GM21723 (cell line): ENCODE results near the gene EFCAB9.

Source experiments
- ATAC-seq: cut with Tn5 transposase; IDR thresholded peaks from one replicate; pipeline ENCODE4 v1.9.1; 2021; ENCODE audit warnings: mild to moderate bottlenecking, moderate library complexity; ENCODE audit not compliant: unreplicated experiment

EFCAB9 gene

DNA sequence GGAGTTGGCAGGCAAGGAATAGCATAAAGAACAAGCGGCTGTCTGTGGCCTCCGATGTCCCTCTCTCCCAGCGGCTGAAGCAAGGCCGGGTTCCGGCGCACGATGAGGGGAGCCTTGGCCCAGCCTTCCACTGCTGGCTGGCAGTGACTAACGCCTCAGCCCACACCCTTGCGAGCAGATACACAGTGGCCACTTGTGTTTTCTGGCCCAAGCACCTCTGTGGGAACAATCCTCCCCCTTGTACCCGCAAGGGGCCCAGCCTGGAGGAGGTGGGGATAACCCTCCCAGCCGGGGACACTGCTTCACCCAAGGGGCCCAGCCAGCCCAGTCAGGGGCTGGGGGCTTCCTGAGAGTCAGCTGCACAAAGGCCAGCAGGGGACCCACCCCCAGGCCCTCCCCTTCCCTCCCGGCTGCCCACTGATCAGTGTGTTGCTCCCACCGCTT, 29.2 kb upstream of the EFCAB9 start:
- ATAC-seq: no peak

DNA sequence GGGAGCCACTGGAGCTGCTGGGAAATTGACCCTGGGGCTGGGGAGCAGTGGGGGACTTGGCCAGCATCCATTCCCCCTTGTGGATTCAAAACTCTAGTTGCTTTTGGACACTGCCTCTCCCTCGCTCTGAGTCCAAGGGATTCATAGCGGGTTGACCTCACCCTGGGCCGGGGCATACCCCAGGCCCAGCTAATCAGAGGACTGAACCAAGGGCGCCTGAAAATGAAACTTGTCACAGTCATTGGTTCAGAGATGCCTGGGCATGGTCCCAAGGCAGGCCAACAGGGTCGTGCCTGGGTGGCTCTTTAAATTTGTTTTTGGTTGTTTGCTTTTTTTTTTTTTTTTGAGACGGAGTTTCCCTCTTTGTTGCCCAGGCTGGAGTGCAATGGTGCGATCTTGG, 28.5 kb upstream of the EFCAB9 start:
- no peak for ATAC-seq

DNA sequence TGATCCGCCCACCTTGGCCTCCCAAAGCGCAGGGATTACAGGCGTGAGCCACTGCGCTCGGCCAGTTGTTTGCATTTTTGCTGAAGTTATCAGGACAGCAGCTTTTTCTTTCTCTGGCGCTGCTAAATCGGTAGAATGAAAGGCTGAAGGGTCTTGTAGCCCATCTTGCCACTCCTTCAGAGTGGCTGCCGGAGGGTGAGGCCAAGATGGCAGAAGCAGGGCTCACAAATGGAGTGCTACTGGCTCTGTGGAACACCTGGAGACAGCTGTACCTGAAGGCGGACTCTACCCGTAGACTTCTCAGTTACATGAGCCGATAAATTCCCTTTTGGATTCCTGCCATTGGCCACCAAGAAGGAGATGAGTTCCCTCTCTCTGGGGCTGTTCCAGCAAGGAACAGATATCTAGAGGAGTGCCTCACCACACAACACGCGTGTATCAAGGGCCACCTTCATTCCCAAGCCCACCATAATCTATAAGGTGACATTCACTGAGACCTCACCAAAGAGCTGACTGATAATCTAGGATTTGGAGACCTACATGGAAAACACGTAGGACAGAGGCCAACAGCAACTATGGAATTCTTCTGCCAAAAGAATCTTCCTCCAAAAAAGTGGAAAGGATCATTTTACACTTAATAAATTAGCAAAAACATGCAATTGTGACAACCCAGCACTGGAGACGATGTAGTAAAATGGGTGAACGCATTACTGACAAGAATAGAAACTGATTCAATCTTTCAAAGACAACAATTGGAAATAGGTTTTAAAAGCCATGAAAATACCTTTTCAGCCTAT, 27.7 kb upstream of the EFCAB9 start:
- no peak for ATAC-seq

DNA sequence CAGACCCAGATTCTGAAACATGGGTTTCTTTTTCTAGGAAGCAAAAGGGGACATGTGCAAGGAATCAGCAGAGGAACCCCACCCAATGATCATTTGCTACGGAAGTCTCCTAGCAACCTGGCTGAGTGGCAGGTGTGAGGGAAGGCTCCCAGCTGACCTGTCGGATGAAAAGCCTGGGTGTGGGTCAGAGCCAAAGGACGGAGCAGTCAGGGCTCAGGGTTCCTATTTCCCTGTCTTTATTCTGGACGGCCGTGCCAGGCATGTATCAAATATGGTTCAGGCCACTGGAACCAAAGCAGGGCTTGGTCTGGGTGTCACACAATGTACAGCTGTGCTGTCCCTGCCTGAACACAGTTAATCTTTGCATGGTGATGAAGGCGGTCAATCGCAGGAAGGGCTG, 26.1 kb upstream of the EFCAB9 start:
- no peak for ATAC-seq

DNA sequence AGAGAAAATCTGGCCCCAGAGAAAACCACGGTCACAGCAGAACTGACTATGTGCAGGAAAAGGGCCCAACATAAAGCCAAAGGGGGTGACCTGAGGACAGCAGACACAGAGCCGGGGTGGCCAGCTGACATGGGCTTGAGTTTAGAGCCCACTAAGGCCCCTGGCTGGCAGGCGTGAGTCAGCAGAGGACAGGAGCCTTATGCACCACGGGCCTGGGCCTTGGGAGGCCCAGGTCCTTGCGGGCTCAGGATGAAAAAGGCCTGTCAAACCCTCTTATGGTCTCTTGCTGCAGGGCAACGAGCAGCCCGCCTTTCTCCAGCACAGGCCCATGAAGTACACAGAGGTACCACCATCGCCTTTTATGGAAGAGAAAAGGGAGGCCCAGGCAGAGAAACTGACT, 25.7 kb upstream of the EFCAB9 start:
- no peak for ATAC-seq

DNA sequence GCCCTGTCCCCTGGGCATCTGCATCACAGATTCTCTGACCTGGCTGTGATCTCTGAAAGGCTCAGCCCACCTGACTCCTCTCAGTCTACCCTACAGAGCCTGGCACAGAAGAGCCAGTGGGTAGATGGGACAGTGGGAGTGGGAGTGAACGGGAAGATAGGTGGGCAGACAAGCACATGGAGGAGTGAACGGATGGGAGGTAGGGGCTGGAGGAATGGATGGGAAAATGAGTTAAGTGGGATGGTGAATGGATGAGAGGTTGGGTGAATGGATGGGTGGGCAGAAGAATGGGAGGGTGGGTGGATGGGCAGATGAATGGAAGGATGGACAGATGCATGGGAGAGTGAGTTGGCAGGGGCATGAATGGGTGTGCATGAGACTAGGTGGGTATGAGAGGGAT, 24.8 kb upstream of the EFCAB9 start:
- ATAC-seq: no peak

DNA sequence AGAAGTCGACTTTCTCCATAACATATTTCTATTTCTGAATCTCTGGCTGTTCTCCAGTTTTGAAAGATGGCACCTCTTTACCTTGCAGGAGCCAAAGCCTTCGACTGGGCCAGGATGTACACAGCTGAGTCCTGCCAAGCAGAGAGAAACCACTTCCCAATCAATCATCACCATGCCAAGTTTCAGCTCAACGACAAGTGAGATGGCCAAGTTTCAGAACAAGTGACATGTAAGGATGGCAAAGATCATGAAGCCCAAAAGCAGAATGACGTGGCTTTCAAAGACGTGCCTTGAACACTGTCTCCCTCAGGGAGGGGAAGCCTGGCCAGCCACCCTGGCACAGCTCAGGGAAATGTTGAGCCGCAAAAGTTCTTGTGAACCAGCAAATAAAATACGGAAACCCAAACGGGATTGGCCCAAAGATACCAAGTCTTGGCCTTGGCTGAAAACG, 23.7 kb upstream of the EFCAB9 start:
- no peak for ATAC-seq

DNA sequence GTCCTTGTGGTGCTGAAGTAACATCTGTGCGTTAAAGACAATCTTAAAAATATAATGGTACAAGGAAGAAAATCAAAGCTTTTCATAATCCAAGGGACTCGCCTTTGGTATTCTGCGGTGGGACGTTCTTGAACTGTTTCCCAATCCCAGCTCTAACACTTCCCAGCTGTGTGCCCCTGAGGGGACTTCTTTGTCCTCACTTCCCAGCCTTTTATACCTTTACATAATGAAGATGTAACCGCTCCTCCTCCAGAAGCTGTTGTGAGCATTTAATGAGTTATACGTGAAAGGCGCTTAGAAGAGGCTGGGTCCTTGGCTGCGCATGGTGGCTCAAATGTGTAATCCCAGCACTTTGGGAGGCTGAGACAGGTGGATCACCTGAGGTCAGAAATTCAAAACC, 22.9 kb upstream of the EFCAB9 start:
- no peak for ATAC-seq

DNA sequence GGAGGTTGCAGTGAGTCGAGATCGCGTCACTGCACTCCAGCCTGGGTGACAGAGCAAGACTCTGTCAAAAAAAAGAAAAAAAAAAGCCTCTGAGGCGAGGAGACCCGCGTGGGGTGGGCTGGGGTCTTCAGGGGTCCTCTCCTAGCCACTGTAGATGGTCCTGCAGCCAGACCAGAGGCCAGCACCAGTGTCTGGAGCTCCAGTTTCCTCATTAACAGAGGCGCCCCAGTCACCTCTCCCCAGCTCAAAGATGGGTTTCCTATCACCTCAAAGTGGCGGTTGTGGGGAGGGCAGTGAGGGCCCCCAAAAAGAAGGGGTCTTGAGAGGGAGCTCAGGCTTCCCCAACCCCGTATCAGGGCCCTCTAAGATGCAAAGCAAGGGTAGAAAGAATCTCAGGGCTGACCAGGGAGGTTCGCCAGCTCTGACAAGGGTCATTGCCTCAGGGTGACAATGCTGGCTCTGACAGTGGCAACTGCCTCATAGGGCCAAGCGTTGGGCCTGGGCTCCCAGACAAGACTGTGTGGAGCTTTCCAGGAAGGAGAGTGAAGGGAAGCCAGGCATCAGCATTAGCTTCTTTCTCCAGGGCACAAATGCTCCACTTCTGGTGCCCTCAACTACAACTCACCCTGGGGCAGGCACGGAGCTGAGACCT, 20.9 kb upstream of the EFCAB9 start:
- no peak for ATAC-seq

DNA sequence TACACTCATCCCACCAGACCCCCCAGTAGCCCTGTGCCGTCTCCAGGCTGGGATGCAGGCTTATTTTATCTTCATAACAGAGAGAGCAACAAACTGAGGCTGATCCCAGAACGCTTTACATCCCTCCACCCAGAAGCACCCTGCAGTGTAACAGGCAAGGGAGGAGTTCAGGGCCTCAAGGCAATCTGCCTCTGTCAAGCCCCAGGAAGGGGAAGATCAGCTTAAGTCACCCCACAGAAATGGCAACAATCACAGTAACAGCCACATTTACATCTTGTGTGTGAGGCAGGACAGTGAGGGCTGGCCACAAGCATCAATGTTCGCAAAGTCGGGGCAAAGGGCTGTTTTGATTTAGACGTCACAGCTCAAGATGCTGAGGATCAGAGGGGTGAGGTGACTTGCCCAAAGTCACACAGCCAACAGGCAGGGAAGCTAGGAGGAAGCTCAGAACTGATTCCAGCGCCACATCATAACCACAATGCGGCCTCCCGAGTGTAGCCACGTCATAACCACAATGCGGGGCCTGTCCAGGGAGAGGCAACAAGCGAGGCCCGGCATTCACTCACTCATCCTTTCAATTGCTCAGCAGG, 20.3 kb upstream of the EFCAB9 start:
- no peak for ATAC-seq

DNA sequence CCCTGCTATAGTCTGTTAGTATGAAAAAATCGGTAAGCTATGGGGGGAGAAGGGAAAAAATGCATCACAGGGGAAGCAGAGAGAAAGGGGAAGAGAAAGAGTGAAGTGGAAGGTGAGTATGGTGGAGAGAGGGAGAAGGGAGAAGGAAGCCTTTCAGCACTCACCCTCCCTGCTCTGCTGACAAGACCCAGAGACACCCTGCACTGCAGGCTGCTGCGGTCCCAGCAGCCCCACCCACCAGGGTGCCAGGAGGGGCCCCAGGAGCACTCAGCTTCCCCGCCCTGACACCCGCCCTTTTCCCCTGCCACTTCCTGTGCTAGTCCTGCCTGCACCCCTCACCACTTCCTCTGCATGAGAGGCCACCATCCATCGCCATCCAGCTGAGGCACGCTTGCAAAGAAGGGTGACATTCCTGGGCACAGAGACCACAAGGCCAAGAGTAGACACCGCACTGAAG, 18.7 kb upstream of the EFCAB9 start:
- peak; percentile 55 for ATAC-seq

DNA sequence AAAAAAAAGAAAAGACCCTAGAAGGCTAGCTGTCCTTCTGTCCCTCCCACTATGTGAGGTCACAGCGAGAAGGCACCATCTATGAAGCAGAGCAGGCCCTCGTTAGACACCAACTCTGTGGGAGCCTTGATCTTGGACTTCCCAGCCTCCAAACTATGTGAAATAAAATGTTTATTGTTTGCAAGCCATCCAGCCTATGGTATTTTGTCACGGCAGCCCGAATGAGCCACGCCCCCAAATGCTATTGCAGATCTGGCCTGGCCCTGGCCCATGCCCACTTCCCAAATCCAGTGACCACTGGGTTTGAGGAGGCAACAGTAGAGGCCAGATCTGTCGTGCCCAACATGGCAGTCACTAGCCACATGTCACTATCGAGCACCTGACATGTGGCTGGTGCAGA, 16.8 kb upstream of the EFCAB9 start:
- no peak for ATAC-seq

DNA sequence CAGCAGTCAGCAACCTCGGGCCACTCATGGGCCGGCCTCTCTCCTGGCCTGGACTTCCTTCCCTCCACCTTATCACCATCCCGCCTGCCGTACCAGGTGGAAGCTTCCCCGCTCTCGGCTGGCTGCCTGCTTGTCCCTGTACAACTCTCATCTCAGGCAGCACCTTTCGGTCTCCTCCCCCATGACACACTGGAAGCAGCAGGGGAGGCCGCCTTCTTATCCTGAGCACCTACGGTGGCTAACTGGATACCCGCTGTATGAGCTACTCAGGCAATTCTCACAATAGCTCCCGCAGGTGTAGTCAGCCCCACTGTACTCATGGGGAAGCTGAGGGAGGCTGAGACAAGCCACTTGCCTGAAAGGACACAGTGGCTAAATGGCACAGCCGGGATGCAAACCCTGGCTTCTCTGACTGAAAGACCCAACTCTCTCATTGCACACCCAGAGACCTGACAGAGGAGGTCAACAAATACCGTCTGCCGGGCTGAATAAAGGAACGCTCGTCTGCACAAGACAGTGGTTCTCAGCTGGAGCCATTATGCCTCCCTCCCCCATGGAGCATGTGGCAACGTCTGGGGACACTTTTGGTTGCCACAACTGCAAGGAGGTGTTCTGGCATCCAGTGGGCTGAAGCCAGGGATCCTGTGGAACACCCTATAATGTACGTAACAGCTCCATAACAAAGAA, 15.5 kb upstream of the EFCAB9 start:
- ATAC-seq: no peak

DNA sequence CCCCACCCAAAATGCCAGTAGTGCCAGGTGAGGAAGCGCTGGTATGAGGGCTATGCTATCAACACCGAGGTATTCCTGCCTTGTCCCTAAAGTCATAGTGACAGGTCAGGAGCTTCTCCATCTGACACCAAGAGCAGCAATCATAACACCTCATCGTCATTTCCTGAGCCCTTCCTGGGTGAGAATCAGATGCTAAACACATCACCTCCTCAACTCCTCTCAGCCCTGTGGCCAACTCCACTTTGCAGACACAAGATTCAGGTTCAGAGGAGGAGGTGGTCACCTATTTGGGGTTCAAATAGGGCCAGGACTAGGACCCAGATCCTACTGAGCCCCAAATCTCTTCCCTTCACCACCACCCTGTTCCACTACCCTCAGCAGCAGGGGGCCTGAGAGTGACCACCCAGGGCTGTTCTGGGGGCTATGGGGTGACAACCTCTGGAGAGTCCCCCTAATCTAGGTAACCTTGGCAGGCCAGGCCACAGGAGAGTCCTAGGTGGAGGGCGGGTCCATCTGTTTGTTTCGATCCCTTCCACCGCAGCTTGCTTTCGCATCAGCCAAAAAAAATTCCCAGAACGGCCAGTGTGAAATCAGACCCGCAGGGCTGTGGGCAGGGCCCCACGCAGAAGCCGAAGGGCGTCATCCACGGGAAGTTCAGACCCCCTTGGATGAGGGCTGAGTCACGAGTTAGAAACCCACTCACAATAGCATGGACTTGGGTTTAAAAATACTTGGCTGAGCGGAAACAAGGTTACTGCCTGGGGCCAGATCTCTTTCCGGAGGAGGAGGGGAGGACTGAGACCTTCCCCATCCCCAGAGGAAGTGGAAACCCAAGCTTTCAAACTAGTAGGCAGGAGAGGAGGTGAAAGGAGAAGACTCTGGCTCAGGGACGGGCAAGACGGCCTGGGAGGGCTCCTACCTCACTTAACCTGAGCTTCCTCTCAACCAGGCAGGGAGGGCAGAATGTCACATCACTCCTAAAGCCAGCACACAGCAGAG, 14.7 kb upstream of the EFCAB9 start:
- ATAC-seq: peak; percentile 41

DNA sequence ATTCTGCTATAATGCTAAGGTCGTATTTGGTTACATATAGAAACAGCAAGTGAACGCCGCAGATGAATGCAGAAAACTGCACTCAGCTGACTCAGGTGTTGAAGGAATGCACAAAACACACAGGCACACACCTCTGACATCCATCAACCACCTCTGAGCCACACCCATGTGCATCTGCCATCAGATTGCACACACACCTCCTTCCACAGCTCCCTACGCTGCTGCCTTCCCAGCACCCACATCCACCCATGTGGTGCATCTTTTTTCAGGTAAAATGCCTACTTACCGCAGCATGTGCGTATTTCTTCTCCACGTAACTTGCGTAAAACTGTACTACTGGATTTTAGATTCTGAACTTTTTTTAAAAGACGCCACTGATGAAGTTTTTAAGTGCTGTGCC, 13.0 kb upstream of the EFCAB9 start:
- no peak for ATAC-seq

DNA sequence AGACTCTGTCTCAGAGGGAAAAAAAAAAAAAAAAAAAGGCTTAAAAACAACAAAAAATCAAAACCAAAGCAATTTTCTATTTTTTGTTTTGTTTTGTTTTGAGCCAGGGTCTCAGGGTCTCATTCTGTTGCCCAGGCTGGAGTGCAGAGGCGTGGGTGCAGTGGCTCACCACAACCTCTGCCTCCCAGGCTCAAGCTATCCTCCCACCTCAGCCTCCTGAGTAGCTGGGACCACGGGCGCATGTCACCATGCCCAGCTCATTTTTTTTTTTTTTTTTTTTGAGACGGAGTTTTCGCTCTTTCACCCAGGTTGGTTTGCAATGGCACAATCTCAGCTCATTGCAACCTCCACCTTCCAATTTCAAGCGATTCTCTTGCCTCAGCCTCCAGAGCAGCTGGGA, 11.7 kb upstream of the EFCAB9 start:
- no peak for ATAC-seq

DNA sequence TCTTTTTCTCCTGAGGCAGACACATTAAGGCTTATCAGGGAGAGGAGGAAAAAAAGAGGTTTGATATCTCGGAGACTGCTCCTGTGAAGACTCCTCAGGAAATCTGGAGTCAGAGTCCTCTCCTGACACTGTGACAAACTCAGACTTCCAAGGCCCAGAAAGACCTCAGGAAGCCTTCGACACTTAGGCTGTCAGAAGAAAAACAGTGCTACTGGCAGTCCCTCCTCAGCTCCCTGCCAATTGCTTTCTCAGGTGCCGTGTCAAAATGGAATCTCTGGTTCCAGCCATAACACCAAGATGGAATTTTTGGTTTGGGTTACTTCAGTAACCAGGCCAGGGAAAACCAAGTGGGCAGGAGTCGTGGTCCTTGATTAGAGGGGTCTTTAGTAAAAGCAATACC, 10.1 kb upstream of the EFCAB9 start:
- no peak for ATAC-seq

DNA sequence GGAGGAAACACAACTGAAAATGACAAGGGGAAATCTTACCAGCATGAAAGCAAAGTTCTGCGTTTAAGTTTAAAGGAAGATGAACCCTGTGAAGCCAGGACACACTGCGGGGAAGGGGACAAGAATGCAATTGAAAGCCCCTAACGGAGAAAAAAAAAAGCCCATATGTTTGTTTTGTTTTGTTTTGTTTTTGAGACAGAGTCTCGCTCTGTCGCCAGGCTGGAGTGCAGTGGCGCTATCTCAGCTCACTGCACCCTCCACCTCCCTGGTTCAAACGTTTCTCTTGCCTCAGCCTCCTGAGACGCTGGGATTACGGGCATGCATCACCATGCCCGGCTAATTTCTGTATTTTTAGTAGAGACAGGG, 8.9 kb upstream of the EFCAB9 start:
- no peak for ATAC-seq

DNA sequence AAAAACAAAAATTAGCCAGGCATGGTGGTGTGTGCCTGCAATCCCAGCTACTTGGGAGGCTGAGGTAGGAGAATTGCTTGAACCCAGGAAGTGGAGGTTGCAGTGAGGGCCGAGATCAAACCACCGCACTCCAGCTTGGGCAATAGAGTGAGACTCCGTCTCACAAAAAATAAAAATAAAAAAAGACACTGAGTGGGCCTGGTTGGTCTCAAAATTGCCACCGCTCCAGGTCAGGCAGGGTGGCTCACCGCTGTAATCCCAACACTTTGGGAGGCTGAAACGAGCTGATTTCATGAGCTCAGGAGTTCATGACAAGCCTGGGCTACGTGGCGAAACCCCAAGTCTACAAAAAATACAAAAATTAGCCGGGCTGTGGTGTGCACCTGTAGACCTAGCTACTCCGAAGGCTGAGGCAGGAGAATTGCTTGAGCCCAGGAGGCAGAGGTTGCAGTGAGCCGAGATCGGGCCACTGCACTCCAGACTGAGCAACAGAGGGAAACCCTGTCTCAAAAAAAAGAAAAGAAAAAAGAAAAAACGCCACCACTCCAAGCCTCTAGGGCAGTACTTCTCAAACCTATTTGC, 7.8 kb upstream of the EFCAB9 start:
- no peak for ATAC-seq
